GM19351 (cell line): ENCODE data around the gene DOCK6.

Experiments used
- ATAC-seq: cut with Tn5 transposase; IDR thresholded peaks from one replicate; pipeline ENCODE4 v1.9.1; 2021; ENCODE audit warnings: mild to moderate bottlenecking, moderate library complexity; ENCODE audit not compliant: unreplicated experiment

DOCK6 gene, protein sequence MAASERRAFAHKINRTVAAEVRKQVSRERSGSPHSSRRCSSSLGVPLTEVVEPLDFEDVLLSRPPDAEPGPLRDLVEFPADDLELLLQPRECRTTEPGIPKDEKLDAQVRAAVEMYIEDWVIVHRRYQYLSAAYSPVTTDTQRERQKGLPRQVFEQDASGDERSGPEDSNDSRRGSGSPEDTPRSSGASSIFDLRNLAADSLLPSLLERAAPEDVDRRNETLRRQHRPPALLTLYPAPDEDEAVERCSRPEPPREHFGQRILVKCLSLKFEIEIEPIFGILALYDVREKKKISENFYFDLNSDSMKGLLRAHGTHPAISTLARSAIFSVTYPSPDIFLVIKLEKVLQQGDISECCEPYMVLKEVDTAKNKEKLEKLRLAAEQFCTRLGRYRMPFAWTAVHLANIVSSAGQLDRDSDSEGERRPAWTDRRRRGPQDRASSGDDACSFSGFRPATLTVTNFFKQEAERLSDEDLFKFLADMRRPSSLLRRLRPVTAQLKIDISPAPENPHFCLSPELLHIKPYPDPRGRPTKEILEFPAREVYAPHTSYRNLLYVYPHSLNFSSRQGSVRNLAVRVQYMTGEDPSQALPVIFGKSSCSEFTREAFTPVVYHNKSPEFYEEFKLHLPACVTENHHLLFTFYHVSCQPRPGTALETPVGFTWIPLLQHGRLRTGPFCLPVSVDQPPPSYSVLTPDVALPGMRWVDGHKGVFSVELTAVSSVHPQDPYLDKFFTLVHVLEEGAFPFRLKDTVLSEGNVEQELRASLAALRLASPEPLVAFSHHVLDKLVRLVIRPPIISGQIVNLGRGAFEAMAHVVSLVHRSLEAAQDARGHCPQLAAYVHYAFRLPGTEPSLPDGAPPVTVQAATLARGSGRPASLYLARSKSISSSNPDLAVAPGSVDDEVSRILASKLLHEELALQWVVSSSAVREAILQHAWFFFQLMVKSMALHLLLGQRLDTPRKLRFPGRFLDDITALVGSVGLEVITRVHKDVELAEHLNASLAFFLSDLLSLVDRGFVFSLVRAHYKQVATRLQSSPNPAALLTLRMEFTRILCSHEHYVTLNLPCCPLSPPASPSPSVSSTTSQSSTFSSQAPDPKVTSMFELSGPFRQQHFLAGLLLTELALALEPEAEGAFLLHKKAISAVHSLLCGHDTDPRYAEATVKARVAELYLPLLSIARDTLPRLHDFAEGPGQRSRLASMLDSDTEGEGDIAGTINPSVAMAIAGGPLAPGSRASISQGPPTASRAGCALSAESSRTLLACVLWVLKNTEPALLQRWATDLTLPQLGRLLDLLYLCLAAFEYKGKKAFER (N-terminal part only)

DNA sequence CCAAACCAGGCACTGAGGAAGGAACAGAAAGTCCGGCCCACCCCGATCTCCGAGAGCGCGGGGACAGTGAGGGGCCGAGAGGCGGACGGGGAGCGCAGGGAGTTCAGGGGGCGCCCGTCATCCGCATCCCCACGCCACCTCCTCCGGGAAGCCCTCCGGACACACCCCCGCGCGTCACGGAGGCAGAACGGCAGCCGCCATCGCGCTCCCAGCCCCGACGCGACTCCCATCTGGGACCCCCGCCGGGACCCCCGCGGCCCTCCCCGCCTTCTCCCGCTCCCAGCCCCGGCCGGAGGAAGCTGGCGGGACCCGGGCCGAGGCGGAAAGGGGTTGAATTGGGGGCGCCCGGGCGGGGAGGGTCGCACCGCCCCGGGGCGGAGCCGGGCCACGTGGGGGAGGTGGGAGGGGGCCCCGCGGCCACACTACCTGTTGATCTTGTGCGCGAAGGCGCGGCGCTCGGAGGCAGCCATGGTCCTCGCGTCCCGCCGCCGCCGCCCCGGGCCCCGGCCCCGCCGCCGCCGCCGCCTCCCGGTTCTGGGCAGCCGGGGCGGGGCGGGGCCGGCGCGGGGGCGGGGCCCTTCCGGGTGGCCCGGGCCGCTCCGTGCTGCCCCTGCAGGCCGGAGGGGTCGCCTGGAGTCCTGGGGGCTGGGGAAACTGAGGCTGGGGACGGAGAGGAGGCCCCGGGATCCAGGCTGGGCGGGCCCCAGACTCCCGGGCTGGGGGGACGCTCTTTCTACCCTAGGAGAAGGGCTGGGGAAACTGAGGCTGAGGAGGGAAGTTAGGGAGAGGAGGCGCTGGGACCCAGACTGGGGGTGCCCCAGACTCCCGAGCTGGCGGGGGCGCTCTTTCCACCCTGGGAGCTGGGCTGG is at the start of gene DOCK6:
DOCK6 (minus strand) TSS at position 554 of the 869 bp plus-strand sequence; CDS start at position 470, 84 bp downstream.
- ATAC-seq: no peak

DNA sequence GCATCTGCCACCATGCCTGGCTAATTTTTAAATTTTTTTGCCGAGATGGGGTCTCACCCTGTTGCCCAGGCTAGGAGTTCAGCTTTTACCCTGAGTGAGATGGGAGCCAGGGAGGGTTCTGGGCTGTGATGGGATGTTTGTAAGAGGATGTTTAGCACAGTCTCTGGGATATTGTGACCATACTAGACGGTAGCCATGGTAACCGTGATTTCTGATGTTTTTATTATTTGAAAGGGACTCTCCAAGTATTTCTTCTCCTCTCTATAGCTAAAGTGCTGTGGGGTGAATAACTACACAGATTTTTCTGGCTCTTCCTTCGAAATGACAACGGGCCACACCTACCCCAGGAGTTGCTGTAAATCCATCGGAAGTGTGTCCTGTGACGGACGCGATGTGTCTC is 44.0 kb upstream of the DOCK6 start:
- ATAC-seq: no peak

DNA sequence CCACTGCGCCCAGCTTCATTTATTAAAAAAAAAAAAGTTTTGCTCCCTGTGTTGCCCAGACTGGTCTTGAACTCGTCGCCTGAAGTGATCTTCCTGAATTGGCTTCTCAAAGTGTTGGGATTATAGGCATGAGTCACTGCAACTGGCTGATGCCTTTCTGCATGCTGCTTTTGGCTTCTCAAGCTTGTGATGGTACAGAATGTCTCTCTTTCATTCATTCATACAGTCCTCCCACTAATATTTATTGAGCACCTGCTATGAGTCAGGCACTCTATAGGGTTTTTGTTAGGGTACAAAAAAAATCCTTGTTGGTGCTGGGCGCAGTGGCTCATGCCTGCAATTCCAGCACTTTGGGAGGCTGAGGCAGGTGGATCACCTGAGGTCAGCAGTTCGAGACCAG is 42.6 kb upstream of the DOCK6 start:
- ATAC-seq: no peak

DNA sequence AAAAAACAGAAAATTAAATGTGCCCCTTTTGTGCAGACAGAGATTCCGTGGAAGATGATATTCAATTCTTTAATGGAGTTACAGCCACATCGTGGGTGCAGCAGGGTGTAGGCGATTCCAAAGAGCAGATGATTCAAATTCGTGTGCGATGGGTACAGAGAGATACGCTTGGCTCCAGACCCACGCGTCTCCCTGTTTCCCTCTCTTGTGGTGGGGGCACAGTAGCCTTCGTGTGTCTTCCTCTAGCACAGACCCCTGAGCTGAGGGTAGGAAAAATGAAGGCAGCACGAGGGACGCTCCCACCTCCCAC is 38.4 kb upstream of the DOCK6 start:
- no peak for ATAC-seq

DNA sequence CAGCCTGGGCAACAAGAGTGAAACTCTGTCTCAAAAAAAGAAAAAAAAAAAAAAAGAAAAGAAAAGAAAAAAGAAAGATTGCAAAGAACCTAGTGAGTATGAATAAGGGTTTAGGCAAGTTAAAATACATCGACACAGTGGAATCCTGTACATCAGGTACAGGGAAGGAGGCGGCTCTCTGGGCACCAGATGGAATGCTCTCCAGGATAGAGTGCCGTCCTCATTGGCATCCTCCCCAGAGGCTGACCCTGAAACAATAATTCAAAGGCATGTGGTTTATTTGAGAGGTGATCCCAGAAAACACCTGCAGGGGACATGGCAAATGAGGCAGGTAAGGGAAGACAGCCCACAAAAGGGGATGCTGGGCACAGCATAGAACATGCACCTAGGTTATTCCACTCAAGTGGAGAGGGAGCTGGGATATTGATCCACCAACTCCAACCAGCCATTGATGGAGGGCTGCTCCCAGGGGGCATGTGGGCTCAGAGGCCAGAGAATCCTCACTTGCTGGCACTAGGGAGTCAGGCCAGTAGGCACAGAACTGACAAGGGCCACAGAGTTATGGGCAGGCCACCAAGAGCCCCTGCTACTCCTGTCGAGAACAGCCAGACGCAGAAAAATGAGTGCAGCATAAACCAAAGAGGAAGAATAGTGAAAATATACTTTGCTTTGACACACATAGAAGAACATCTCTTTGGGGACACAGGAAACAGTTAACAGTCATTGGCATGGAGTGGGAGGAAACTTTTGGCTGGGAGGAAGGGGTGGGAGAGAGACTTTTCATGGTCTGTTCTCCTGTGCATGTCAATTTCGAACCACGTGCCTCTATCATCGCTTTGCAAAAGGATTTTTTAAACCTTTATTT is 37.9 kb upstream of the DOCK6 start:
- no peak for ATAC-seq

DNA sequence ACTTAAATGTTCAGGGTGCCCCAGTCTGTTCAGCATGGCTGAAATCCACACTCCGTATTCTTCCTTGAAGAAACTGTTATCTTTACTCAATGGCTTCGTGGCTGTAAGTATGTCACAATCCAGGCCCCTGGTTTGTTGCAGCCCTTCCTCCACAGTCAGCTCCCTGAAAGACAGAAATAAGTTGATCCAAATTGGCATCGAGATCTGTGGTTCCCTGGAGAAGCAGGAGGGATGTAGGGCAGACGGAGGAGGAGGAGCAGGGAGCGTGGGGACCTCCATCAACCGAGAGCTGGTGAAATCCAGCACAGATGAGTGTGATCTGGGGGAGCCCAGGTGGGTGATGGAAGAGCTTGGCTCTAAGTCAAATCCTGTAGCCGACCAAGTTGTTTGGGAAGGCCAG is 33.9 kb upstream of the DOCK6 start:
- no peak for ATAC-seq

DNA sequence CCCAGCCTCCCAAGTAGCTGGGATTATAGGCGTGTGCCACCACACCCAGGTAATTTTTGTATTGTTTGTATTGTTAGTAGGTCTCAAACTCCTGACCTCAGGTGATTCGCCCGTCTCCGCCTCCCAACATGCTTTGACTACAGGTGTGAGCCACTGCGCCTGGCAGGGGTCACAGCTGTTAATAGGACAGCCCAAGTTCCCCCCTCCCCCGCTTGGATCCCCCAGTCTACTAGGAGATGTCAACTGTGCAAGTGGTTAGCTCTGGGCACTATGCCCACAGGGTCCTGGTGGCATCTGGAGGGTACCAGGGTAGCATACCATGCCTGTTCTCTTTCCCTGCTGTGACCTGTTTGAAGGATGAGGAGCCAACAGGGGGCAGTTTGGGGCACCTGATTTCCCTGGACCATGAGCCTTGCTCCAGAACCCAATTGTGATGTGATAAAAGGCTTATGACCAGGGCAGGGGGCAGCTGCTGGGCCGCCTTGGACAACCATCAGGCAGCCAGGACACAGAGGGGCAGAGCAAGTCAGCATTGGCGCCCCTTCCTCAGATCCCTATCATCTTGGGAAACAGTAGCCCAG is 33.4 kb upstream of the DOCK6 start, which contains the start of gene TSPAN16:
TSPAN16 (plus strand) TSS at position 496 of the 581 bp plus-strand sequence. CDS start 138 bp downstream, outside the sequence.
- ATAC-seq: no peak

DNA sequence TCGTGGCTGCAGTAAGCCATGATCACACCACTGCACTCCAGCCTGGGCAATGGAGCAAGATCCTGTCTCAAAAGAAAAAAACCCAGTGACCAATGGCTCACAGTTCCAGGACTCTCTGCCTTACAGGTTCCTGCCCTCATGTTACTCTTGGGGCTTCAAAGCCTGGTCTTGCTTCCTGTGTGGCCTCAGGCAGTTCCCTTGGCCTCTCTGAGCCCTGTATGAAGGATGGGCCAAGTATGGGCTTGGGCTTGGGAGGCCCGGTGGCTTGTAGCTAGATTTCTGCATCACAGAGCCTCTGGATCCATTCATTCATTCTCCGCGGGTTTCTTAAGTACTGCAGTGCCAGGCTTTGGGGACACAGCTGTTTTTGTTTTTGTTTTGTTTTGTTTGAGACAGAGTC is 32.9 kb upstream of the DOCK6 start:
- no peak for ATAC-seq

DNA sequence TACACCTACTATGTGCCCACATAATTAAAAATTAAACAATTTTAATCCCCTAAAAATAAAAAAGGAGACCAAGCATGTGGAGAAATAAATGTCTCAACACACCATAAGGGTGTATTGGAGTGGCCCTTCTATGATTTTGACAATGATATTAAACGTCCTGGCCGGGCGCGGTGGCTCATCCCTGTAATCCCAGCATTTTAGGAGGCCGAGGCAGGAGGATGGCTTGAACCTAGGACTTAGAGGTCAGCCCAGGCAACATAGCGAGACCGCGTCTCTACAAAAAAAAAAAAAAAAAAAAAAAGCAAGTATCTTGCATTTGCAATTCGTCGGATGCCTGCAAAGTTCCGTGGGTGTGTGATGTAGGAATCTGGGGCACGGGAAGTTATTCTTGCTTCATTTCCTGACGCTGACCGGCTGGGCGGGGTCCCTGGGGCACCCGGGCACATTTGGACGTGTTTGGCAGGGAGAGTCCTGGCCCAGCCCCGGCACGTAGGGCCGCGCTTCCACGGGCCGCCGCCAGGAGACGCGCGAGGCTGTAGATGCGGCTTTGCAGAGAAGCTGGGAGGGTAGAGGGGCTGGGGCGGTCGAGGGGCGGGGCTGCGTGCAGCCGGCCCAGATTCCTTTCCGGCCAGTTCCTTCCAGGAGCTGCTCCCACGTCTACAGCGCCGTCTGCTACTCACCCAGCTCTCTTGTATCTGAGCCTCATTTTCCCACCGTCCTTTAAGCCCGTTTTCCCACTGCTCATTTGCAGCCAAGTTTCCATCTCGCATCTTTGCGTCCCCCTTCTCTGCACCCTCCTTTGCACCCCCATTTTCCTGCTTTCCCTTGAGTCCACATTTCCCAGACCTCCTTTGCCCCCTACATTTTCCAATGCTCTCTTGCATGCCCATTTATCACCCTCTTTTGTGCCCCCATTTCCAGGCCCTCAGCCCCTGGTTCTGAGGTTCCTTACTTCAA is 31.4 kb upstream of the DOCK6 start:
- no peak for ATAC-seq

DNA sequence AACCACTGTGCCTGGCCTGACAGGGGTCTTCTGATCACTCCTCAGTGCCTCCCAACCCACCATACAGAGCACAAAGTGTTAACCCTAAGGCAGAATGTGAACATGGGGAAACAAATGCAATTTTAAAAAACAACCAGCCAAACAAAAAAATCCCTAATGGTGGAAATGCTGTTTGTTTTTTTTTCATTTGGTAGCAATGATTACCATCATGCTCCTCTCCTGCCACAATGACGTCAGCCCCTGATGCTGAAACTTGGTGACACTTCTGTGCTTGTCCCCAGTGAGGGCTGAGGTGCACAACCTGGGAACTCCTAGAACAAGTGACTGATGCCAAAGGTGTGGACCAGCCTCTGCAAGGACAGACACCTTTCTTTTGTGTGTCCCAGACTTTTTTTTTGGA is 29.7 kb upstream of the DOCK6 start:
- no peak for ATAC-seq

DNA sequence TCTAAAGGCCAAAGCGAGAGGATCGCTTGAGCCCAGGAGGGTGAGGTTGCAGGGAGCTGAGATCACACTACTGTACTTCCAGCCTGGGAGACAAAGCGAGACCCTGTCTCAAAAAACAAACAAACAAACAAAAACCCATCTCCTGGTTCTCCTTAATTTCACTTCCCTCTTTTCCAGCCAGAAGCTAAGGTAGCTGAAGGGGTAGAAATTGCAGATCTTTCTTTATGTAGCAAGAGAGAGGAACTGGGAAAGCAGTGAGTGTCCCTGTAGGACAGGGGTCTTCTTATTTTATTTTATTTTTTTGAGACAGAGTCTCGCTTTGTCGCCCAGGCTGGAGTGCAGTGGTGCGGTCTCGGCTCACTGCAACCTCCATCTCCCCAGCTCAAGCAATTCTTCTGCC is 29.1 kb upstream of the DOCK6 start:
- no peak for ATAC-seq

DNA sequence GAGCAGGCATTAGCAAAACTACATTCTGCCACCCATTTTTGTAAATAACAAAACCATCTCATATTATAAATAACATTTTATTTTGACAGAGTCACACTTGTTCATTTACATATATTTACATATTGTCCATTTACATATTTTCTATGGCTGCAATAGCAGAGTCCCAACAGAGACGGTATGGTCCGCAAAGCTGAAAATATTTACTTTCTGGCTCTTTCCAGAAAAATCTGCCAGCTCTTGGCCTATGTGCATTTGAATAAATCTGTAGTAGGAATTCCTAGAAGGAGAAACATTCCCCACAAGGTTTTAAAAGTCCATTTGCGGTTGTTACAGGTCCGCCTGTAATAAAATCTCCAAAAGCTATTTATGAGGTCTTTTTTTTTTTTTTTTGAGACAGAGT is 27.9 kb upstream of the DOCK6 start:
- ATAC-seq: no peak

DNA sequence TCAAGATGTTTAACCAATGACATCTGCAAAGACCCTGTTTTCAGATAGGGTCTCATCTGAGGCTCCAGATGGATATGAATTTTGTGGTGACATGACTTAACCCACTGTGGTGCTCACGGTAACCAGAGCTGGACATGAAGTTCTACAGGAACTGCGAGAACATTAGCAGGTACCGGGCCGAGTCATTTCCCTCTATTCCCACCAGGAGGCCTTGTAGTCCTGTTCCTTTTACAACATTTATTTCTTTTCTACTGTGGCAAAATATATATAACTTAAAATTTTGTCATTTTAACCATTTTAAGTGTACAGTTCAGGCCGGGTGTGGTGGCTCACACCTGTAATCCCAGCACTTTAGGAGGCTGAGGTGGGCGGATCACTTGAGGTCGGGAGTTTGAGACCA is 26.0 kb upstream of the DOCK6 start:
- no peak for ATAC-seq

DNA sequence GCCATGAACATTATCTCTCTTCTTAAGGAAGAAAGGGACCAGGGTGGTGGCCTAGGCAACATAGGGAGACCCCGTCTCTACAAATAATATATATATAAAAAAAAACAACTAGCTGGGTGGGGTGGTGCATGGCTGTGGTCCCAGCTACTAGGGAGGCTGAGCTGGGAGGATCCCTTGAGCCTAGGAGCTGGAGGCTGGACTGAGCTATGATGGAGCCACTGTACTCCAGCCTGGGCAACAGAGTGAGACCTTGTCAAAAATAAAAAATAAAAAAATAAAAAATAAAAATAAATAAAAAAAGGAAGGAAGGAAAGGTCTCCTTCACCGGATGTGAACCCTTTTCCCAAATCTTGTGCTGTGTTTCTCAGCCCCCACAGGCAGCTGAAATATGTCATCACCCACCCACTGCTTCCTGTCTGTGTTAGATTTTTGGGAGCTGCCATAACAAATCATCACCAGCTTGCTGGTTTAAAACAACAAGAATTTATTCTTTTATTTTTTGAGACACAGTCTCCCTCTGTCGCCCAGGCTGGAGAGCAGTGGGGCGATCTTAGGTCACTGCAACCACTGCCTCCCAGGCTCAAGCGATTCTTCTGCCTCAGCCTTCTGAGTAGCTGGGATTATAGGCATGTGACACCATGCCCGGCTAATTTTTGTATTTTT is 24.1 kb upstream of the DOCK6 start:
- ATAC-seq: no peak

DNA sequence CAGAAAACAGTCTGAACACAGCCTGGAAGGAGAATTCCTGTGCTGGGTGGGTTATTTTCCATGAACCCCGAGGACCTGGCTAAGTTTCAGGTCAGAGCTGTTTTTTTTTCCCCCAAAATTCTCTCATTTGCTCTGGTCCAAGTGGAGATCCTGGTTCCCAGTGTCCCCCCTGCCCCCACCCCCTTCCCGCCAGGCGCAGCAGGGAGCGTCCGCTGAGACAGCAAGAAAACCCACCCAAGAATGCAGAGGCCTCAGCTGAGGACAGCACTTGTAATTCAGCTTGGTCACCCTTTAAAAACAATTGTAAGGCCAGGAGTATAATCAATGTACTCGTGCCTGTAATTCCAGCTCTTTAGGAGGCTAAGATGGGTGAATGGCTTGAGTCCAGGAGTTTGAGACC is 22.2 kb upstream of the DOCK6 start:
- no peak for ATAC-seq

DNA sequence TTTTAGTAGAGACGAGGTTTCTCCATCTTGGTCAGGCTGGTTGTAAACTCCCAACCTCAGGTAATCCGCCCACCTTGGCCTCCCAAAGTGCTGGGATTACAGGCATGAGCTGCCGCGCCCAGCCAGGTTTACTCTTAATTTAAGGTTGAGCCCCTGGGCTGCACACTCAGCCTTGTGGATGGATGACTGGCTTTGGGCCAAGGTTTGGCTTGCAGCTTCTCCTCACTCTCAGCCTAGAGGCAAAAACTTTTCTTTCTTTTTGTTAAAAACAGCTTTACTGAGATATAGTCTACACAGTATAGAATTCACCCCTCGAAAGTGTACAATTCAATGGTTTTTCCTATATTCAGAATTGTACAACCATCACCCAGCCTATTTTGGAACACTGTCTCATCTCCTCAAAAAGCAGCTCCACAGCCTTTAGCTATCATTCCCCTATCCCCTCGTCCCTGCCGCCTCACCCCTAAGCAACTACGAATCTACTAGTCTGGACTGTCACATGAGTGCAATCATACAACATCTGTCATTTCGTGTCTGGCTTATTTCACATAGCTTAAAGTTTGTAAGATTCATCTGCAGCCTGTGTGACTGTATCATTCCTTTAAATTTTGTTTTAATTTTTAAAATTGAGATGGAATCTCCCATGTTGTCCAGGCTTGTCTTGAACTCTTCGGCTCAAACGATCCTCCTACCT is 19.2 kb upstream of the DOCK6 start:
- ATAC-seq: no peak
